GM13976 (cell line): ENCODE data around the gene GRAMD2A.

Experiments used
- DNase-seq: peaks from one replicate; pipeline ENCODE4 v3.0.0; 2012; ENCODE audit warnings: low spot score
- CTCF ChIP-seq: IDR thresholded peaks from 2 replicates; pipeline ENCODE4 v1.5.1; 2012; ENCODE audit warnings: borderline replicate concordance, mild to moderate bottlenecking; ENCODE audit not compliant: insufficient read depth; ENCODE audit errors: extremely low read depth, missing control alignments, control extremely low read depth
- in situ Hi-C: fragments of 300-500 bp; cut with MboI; formaldehyde crosslinking; loops from one replicate; pipeline ENCODE4 v1.12.0; 2022; ENCODE audit warnings: low sequenced_read_pairs, mixed read lengths, inconsistent platforms; ENCODE audit not compliant: unreplicated experiment

GRAMD2A gene

GRCh38 chr15:72205273-72205672 is 7.7 kb upstream of the GRAMD2A start:
- in situ Hi-C loops, result no loop called here
- TF ChIP-seq CTCF, result no peak

GRCh38 chr15:72203507-72203837 is 5.9 kb upstream of the GRAMD2A start:
- no peak for TF ChIP-seq CTCF
- in situ Hi-C loops, result no loop called here
- DNase-seq, result no peak

More at GRCh38 chr15:72205273-72205672, 7.7 kb upstream of the GRAMD2A start:
- DNase-seq, result no peak

- in situ Hi-C loops, result no loop called here
- no peak for DNase-seq
Measured at GRCh38 chr15:72202801-72203506, 5.4 kb upstream of the GRAMD2A start.

GRCh38 chr15:72202302-72202701 is 4.7 kb upstream of the GRAMD2A start:
- no peak for TF ChIP-seq CTCF
- no peak for DNase-seq
- in situ Hi-C loops, result no loop called here

More at GRCh38 chr15:72202801-72203506, 5.4 kb upstream of the GRAMD2A start:
- no peak for TF ChIP-seq CTCF

GRCh38 chr15:72201391-72201921 is 3.9 kb upstream of the GRAMD2A start:
- in situ Hi-C loops, result no loop called here
- DNase-seq, result no peak
- TF ChIP-seq CTCF, result no peak

- in situ Hi-C loops, result no loop called here
- no peak for DNase-seq
- no peak for TF ChIP-seq CTCF
Measured at GRCh38 chr15:72200395-72201237, 3.0 kb upstream of the GRAMD2A start.
